Smooth muscle cell (in vitro differentiated cells): ENCODE data around the gene ATG7. TPM values are rescaled to one million over a fixed set of nuclear protein-coding genes. Genes with fewer than 3 reads are reported as not detected.

Source experiments
- DNase-seq: peaks from one replicate; lab custom pipeline; 2025; ENCODE audit not compliant: unreplicated experiment; lab: John Stamatoyannopoulos, UW
- H2AFZ ChIP-seq: fragments of 200-600 bp; sonication (generic); 2 replicates; pipeline ENCODE4 v1.6.0; 2016; ENCODE audit warnings: antibody characterized with exemption, low read depth, mild to moderate bottlenecking
- H3F3A ChIP-seq: fragments of 200-600 bp; sonication (generic); 2 replicates; pipeline ENCODE4 v1.6.0; 2017; ENCODE audit warnings: antibody characterized with exemption, low read depth
- H3K27ac ChIP-seq: fragments of 200-600 bp; sonication (generic); 2 replicates; pipeline ENCODE4 v1.5.1; 2016; ENCODE audit warnings: low read depth, mild to moderate bottlenecking
- H3K27me3 ChIP-seq: fragments of 200-600 bp; sonication (generic); 2 replicates; pipeline ENCODE4 v1.6.1; 2016; ENCODE audit warnings: low read depth, mild to moderate bottlenecking
- H3K36me3 ChIP-seq: fragments of 200-600 bp; sonication (generic); 2 replicates; pipeline ENCODE4 v1.5.1; 2016; ENCODE audit warnings: low read depth
- H3K4me1 ChIP-seq: fragments of 200-600 bp; sonication (generic); 2 replicates; pipeline ENCODE4 v1.5.1; 2016; ENCODE audit warnings: low read depth
- H3K4me2 ChIP-seq: fragments of 200-600 bp; sonication (generic); 2 replicates; pipeline ENCODE4 v1.6.0; 2016; ENCODE audit warnings: mild to moderate bottlenecking
- H3K4me3 ChIP-seq: fragments of 200-600 bp; sonication (generic); 2 replicates; pipeline ENCODE4 v1.5.1; 2016; ENCODE audit warnings: mild to moderate bottlenecking
- H3K79me2 ChIP-seq: fragments of 200-600 bp; sonication (generic); 2 replicates; pipeline ENCODE4 v1.6.0; 2016; ENCODE audit warnings: low read depth, mild to moderate bottlenecking
- H3K9ac ChIP-seq: fragments of 200-600 bp; sonication (generic); 2 replicates; pipeline ENCODE4 v1.6.0; 2016; ENCODE audit warnings: low read depth
- H3K9me3 ChIP-seq: fragments of 200-600 bp; sonication (generic); replicated peaks from 2 replicates; pipeline ENCODE4 v1.5.1; 2016; ENCODE audit warnings: low read depth
- H4K20me1 ChIP-seq: fragments of 200-600 bp; sonication (generic); 2 replicates; pipeline ENCODE4 v1.6.0; 2016; ENCODE audit warnings: low read depth
- CTCF ChIP-seq: fragments of 200-600 bp; sonication (generic); IDR thresholded peaks from 2 replicates; pipeline ENCODE4 v1.5.1; 2017; ENCODE audit warnings: borderline replicate concordance, mild to moderate bottlenecking, antibody characterized with exemption; ENCODE audit not compliant: insufficient read depth, poor library complexity, severe bottlenecking
- WGBS: methylation state at CpG from one replicate; pipeline ENCODE4 v1.1.7; 2016; ENCODE audit warnings: low lambda C conversion rate; 5-methylcytosine and 5-hydroxymethylcytosine counted together
- polyA plus RNA-seq: library from polyadenylated mRNA; unstranded; fragments of >200 nt; fragmentation: Nextera tagmentation; extraction: Ambion mirVana; gene quantifications from 2 replicates; pipeline ENCODE4 v1.2.1, GENCODE V29; 2016
- total RNA-seq: library from RNA; depleted of rRNA; stranded (reverse); fragments of >200 nt; gene quantifications from 2 replicates; pipeline ENCODE4 v1.2.3, GENCODE V29; 2014

Gene ATG7
- total and polyA plus RNA-seq, 2 experiments from 2014 or later, result 19.4 to 40.3 TPM

DNA sequence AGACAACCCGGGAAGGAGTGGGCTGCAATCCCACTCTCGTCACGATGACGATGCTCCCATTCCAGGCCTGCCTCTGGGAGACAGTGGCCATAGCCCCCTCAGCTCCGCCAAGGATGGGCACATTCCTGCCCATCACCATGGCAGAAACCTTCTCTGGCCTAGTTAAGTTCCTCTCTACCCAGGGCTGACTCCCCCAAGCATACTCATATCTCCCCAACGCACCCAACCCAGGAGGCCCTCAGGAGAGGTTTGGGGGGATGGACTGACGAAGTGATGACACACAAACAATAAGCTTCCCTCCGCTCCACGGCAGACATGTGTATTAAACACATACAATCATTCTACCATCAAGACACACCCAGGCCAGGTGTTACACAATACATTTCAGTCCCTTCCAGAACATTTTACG, 311.4 kb downstream of the ATG7 start:
- peaks cover 93% of the 10 kb centered on the region for H3K79me2 ChIP-seq
- peak overlapping the region; percentile 77 for H3K9ac ChIP-seq
- peak overlapping the region; percentile 96 for H3K27ac ChIP-seq
- peaks cover 98% of the 10 kb centered on the region for H4K20me1 ChIP-seq
- peak overlapping the region; percentile 76 for H3K4me2 ChIP-seq
- H2AFZ ChIP-seq, result no peak overlapping the region
- no peaks in the 10 kb centered on the region for H3K27me3 ChIP-seq
- H3K4me3 ChIP-seq, result no peak overlapping the region
- DNase-seq, result no peak
- H3K4me1 ChIP-seq, result peaks cover 46% of the 10 kb centered on the region
- no peaks in the 10 kb centered on the region for H3K36me3 ChIP-seq
- TF ChIP-seq CTCF, result no peak
- H3K9me3 ChIP-seq, result no peaks in the 10 kb centered on the region
- WGBS, result 71% methylated on average over 10 of the region's 10 CpGs
- H3F3A ChIP-seq, result peaks cover 38% of the 10 kb centered on the region

- peak overlapping the region; percentile 96 for H3K27ac ChIP-seq
Measured at GRCh38 chr3:11584570-11584969, 312.4 kb downstream of the ATG7 start.

DNA sequence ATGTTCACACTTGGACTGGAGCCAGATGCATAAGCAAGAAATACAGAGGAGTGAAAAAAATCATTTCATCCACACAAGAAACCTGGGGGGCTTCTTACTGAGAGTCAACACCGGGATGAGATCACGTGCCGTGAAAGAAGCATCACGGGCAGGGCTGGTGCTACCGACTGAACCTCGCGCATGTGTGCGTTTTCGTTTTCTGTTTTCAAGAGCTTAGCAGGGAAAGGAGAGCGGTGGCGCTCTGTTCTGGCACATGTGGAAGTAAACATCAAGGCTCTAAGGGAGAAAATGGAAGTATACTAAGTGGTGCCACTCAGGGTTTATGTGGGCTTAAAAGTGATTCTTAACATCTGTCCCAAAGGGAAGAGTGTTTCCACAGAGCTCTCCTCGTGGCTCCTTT, 315.6 kb downstream of the ATG7 start:
- TF ChIP-seq CTCF, result no peak
- Histone ChIP-seq H3K4me2 (no peak overlapping the region), H3K9ac (no peak overlapping the region), H4K20me1 (peaks cover 100% of the 10 kb centered on the region), H3K79me2 (peaks cover 97% of the 10 kb centered on the region), H3F3A (peaks cover 50% of the 10 kb centered on the region), H3K27me3 (no peaks in the 10 kb centered on the region), H3K4me1 (peaks cover 59% of the 10 kb centered on the region), H3K4me3 (no peak overlapping the region), H2AFZ (no peak overlapping the region), H3K9me3 (no peaks in the 10 kb centered on the region), H3K27ac (peak overlapping the region; percentile 96), H3K36me3 (no peaks in the 10 kb centered on the region)
- WGBS, result 94% methylated on average over 12 of the region's 12 CpGs
- DNase-seq, result no peak

More at GRCh38 chr3:11584570-11584969, 312.4 kb downstream of the ATG7 start:
- H3K9me3 ChIP-seq, result no peaks in the 10 kb centered on the region
- H3F3A ChIP-seq, result peaks cover 45% of the 10 kb centered on the region
- 89% methylated on average over 2 of the region's 4 CpGs for WGBS
- no peak overlapping the region for H2AFZ ChIP-seq
- H4K20me1 ChIP-seq, result peaks cover 100% of the 10 kb centered on the region
- no peak overlapping the region for H3K9ac ChIP-seq
- peak overlapping the region; percentile 76 for H3K4me2 ChIP-seq
- no peak for TF ChIP-seq CTCF
- H3K4me3 ChIP-seq, result no peak overlapping the region
- peaks cover 52% of the 10 kb centered on the region for H3K4me1 ChIP-seq
- no peaks in the 10 kb centered on the region for H3K27me3 ChIP-seq
- no peak for DNase-seq
- H3K79me2 ChIP-seq, result peaks cover 94% of the 10 kb centered on the region
- H3K36me3 ChIP-seq, result no peaks in the 10 kb centered on the region

GRCh38 chr3:11588338-11588737, 316.1 kb downstream of the ATG7 start:
- 97% methylated on average over 5 of the region's 5 CpGs for WGBS
- no peaks in the 10 kb centered on the region for H3K9me3 ChIP-seq
- peaks cover 97% of the 10 kb centered on the region for H3K79me2 ChIP-seq
- no peaks in the 10 kb centered on the region for H3K36me3 ChIP-seq
- no peak overlapping the region for H2AFZ ChIP-seq
- no peak for TF ChIP-seq CTCF
- H3K9ac ChIP-seq, result no peak overlapping the region
- no peak overlapping the region for H3K4me2 ChIP-seq
- DNase-seq, result no peak
- H4K20me1 ChIP-seq, result peaks cover 100% of the 10 kb centered on the region
- H3K4me3 ChIP-seq, result no peak overlapping the region
- peaks cover 52% of the 10 kb centered on the region for H3F3A ChIP-seq
- H3K27me3 ChIP-seq, result no peaks in the 10 kb centered on the region
- H3K27ac ChIP-seq, result peak overlapping the region; percentile 96
- peaks cover 59% of the 10 kb centered on the region for H3K4me1 ChIP-seq
